Neural cell (in vitro differentiated cells): ENCODE data around the gene MARVELD3. TPM values are rescaled to one million over a fixed set of nuclear protein-coding genes. Genes with fewer than 3 reads are reported as not detected.

Experiments
- H2AFZ ChIP-seq: fragments of 200-600, 300-800 bp; sonication (generic), shearing (Covaris generic); 2 replicates; pipeline ENCODE4 v1.6.0; 2014; ENCODE audit warnings: low read depth, mild to moderate bottlenecking, antibody characterized with exemption, low read length, moderate library complexity
- H3F3A ChIP-seq: fragments of 200-600 bp; shearing (Covaris generic); 2 replicates; pipeline ENCODE4 v1.6.1; 2016; ENCODE audit warnings: mild to moderate bottlenecking, moderate library complexity, mixed read lengths, antibody characterized with exemption, low read length; ENCODE audit not compliant: insufficient read depth, poor library complexity, severe bottlenecking
- H3K27ac ChIP-seq: fragments of 200-600, 300-800 bp; sonication (generic), shearing (Covaris generic); 2 replicates; pipeline ENCODE4 v1.5.1; 2014; ENCODE audit warnings: mild to moderate bottlenecking, low read length, moderate library complexity
- H3K27me3 ChIP-seq: fragments of 300-800, 200-600 bp; sonication (generic), shearing (Covaris generic); 2 replicates; pipeline ENCODE4 v1.6.0; 2014; ENCODE audit warnings: mild to moderate bottlenecking, low read depth, low read length, moderate library complexity; ENCODE audit not compliant: insufficient read depth
- H3K36me3 ChIP-seq: fragments of 300-800, 200-600 bp; sonication (generic), shearing (Covaris generic); 2 replicates; pipeline ENCODE4 v1.5.1; 2014; ENCODE audit warnings: mild to moderate bottlenecking, antibody characterized with exemption, low read length, moderate library complexity; ENCODE audit not compliant: insufficient read depth
- H3K4me2 ChIP-seq: fragments of 300-800, 200-600 bp; sonication (generic), shearing (Covaris generic); 2 replicates; pipeline ENCODE4 v1.6.0; 2014; ENCODE audit warnings: mild to moderate bottlenecking, low read length
- H3K4me3 ChIP-seq: fragments of 300-800, 200-600 bp; sonication (generic), shearing (Covaris generic); 2 replicates; pipeline ENCODE4 v1.5.1; 2014; ENCODE audit warnings: mild to moderate bottlenecking, low read length, moderate library complexity
- H3K79me2 ChIP-seq: fragments of 200-600 bp; shearing (Covaris generic); replicated peaks from 2 replicates; pipeline ENCODE4 v1.6.0; 2014; ENCODE audit warnings: mild to moderate bottlenecking, low read length, moderate library complexity; ENCODE audit not compliant: insufficient read depth
- H3K9ac ChIP-seq: fragments of 300-800, 200-600 bp; sonication (generic), shearing (Covaris generic); 2 replicates; pipeline ENCODE4 v1.6.1; 2016; ENCODE audit warnings: mild to moderate bottlenecking, low read length, mixed read lengths
- H3K9me2 ChIP-seq: fragments of 200-600 bp; shearing (Covaris generic); 2 replicates; pipeline ENCODE4 v1.6.1; 2016; ENCODE audit warnings: mild to moderate bottlenecking, low read length, mixed read lengths; ENCODE audit not compliant: insufficient read depth
- H3K9me3 ChIP-seq: fragments of 200-600, 300-800 bp; sonication (generic), shearing (Covaris generic); 2 replicates; pipeline ENCODE4 v1.6.1; 2016; ENCODE audit warnings: mild to moderate bottlenecking, mixed run types, low read length, moderate library complexity, mixed read lengths
- H4K20me1 ChIP-seq: fragments of 200-600 bp; shearing (Covaris generic); 2 replicates; pipeline ENCODE4 v1.6.1; 2016; ENCODE audit warnings: mild to moderate bottlenecking, mixed run types; ENCODE audit not compliant: insufficient read depth
- CTCF ChIP-seq: fragments of 450-650 bp; IDR thresholded peaks from 2 replicates; pipeline ENCODE4 v1.5.1; 2014; ENCODE audit warnings: antibody characterized with exemption, mild to moderate bottlenecking, moderate library complexity; ENCODE audit not compliant: poor library complexity, severe bottlenecking
- EP300 ChIP-seq: fragments of 450-650 bp; conservative IDR thresholded peaks from 2 replicates; pipeline ENCODE4 v1.6.1; 2014; ENCODE audit warnings: antibody characterized with exemption, mild to moderate bottlenecking, moderate library complexity; ENCODE audit not compliant: poor library complexity, severe bottlenecking
- EZH2 ChIP-seq: fragments of 200-600, 300-800 bp; shearing (Covaris generic), sonication (generic); IDR thresholded peaks from 2 replicates; pipeline ENCODE4 v1.6.1; 2014; ENCODE audit warnings: antibody characterized with exemption, low read length, borderline replicate concordance, mild to moderate bottlenecking; ENCODE audit not compliant: insufficient read depth, poor library complexity, severe bottlenecking
- MXI1 ChIP-seq: fragments of 450-650 bp; conservative IDR thresholded peaks from 2 replicates; pipeline ENCODE4 v1.6.1; 2014; ENCODE audit warnings: antibody characterized with exemption, mild to moderate bottlenecking; ENCODE audit not compliant: poor library complexity, severe bottlenecking
- POLR2AphosphoS5 ChIP-seq: IDR thresholded peaks from 2 replicates; pipeline ENCODE4 v1.6.1; 2012
- RAD21 ChIP-seq: fragments of 450-650 bp; conservative IDR thresholded peaks from 2 replicates; pipeline ENCODE4 v1.6.1; 2014; ENCODE audit warnings: antibody characterized with exemption, mild to moderate bottlenecking, moderate library complexity
- REST ChIP-seq: IDR thresholded peaks from 2 replicates; pipeline ENCODE4 v1.6.1; 2012; ENCODE audit warnings: borderline replicate concordance
- SMC3 ChIP-seq: fragments of 450-650 bp; conservative IDR thresholded peaks from 2 replicates; pipeline ENCODE4 v1.6.1; 2014; ENCODE audit warnings: antibody characterized with exemption, mild to moderate bottlenecking, moderate library complexity; ENCODE audit not compliant: poor library complexity
- TAF1 ChIP-seq: IDR thresholded peaks from 2 replicates; pipeline ENCODE4 v1.6.1; 2012; ENCODE audit warnings: low read depth
- polyA plus RNA-seq: library from polyadenylated mRNA; depleted of rRNA; stranded (reverse); fragments of >200 nt; gene quantifications from 2 replicates; pipeline ENCODE4 v1.2.3, GENCODE V29; 2014

MARVELD3 gene
- polyA plus RNA-seq, 1 donor from 2014 or later, result not detected

- peaks cover 16% of the 10 kb centered on the region for H3K36me3 ChIP-seq
Observed at GRCh38 chr16:71671165-71671564, 45.2 kb downstream of the MARVELD3 start.

GRCh38 chr16:71672125-71672524, 46.1 kb downstream of the MARVELD3 start:
- Histone ChIP-seq H3K36me3 (peaks cover 8% of the 10 kb centered on the region), H3K9ac (no peak overlapping the region), H3F3A (no peaks in the 10 kb centered on the region), H3K27me3 (no peaks in the 10 kb centered on the region), H3K79me2 (no peaks in the 10 kb centered on the region), H3K4me2 (no peak overlapping the region), H3K9me3 (no peaks in the 10 kb centered on the region), H2AFZ (no peak overlapping the region), H3K9me2 (no peaks in the 10 kb centered on the region), H4K20me1 (no peaks in the 10 kb centered on the region), H3K4me3 (no peak overlapping the region), H3K27ac (no peak overlapping the region)
- TF ChIP-seq RAD21 (no peak), REST (no peak), MXI1 (no peak), TAF1 (no peak), POLR2AphosphoS5 (no peak), EP300 (no peak), EZH2 (no peak), SMC3 (no peak)

More at GRCh38 chr16:71671165-71671564, 45.2 kb downstream of the MARVELD3 start:
- Histone ChIP-seq H3K9me2 (no peaks in the 10 kb centered on the region), H3F3A (no peaks in the 10 kb centered on the region), H3K4me3 (no peak overlapping the region), H3K9me3 (no peaks in the 10 kb centered on the region), H3K27me3 (no peaks in the 10 kb centered on the region), H4K20me1 (no peaks in the 10 kb centered on the region), H2AFZ (no peak overlapping the region), H3K27ac (no peak overlapping the region), H3K9ac (no peak overlapping the region), H3K79me2 (no peaks in the 10 kb centered on the region), H3K4me2 (no peak overlapping the region)
- TF ChIP-seq REST (no peak), CTCF (no peak), EZH2 (no peak), POLR2AphosphoS5 (no peak), MXI1 (no peak), TAF1 (no peak), EP300 (no peak), SMC3 (no peak), RAD21 (no peak)
